NT2/D1 (cell line): ENCODE results near the gene PGPEP1.
"Not testable (repeated sequence)": the region's sequence is repeated elsewhere in the genome, so short reads cannot be mapped to it uniquely, and the experiment has no call there.

Source experiments
- DNase-seq: peaks from one replicate; pipeline ENCODE4 v3.0.0-alpha.2; 2011; ENCODE audit warnings: low read depth, low spot score
- H3K27me3 ChIP-seq: 2 replicates; pipeline ENCODE4 v1.6.0; 2011; ENCODE audit warnings: mild to moderate bottlenecking; ENCODE audit not compliant: insufficient read length, insufficient read depth
- H3K36me3 ChIP-seq: 2 replicates; pipeline ENCODE4 v1.6.1; 2011; ENCODE audit warnings: mild to moderate bottlenecking, low read length, mixed read lengths; ENCODE audit not compliant: insufficient read depth, insufficient read length
- H3K4me1 ChIP-seq: 2 replicates; pipeline ENCODE4 v1.5.1; 2011; ENCODE audit not compliant: insufficient read depth, insufficient read length
- H3K4me3 ChIP-seq: 2 replicates; pipeline ENCODE4 v1.5.1; 2011; ENCODE audit warnings: low read depth; ENCODE audit not compliant: insufficient read length
- H3K9ac ChIP-seq: 2 replicates; pipeline ENCODE4 v1.6.0; 2011; ENCODE audit warnings: low read depth; ENCODE audit not compliant: insufficient read length
- H3K9me3 ChIP-seq: 2 replicates; pipeline ENCODE4 v1.5.1; 2011; ENCODE audit warnings: mild to moderate bottlenecking, low read length; ENCODE audit not compliant: insufficient read depth
- SUZ12 ChIP-seq: IDR thresholded peaks from 2 replicates; pipeline ENCODE4 v1.6.1; 2011; ENCODE audit not compliant: insufficient read length, insufficient read depth; ENCODE audit errors: extremely low read depth
- YY1 ChIP-seq: IDR thresholded peaks from 2 replicates; pipeline ENCODE4 v1.6.1; 2011; ENCODE audit not compliant: insufficient read length, insufficient read depth
- ZNF274 ChIP-seq: IDR thresholded peaks from 2 replicates; pipeline ENCODE4 v1.6.1; 2011; ENCODE audit warnings: mild to moderate bottlenecking, low read depth, low read length

Gene PGPEP1

DNA sequence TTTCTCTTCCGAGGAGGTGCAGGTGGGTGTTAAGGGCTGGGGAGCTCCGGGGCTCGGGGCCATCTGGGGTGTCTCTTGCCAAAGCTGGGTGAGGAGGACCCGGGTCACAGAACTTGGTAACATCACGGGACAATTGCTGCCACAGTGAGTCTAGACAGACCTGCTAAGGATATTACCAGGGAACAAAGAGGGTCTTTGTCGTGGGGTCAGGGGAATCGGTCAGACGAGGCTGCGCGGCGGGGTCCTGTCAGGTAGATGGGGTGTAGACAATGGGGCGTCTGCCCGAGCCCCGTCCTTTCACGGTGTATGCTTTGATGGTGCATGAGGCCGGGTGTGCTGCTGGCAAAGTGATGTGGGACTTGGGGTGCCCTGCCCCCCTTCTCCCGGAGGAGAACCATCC is 7.8 kb downstream of the PGPEP1 start:
- H3K4me3 ChIP-seq: no peak overlapping the region
- H3K9me3 ChIP-seq: no peaks in the 10 kb centered on the region
- DNase-seq: no peak
- H3K9ac ChIP-seq: no peak overlapping the region
- no peaks in the 10 kb centered on the region for H3K27me3 ChIP-seq
- no peaks in the 10 kb centered on the region for H3K36me3 ChIP-seq
- peaks cover 6% of the 10 kb centered on the region for H3K4me1 ChIP-seq
- TF ChIP-seq YY1 (no peak), SUZ12 (no peak), ZNF274 (no peak)

- DNase-seq, H3K4me3 ChIP-seq, H3K27me3 ChIP-seq, H3K4me1 ChIP-seq, H3K9me3 ChIP-seq, H3K9ac ChIP-seq, H3K36me3 ChIP-seq: not testable (repeated sequence)
These were observed 8.5 kb downstream of the PGPEP1 start for GRCh38 chr19:18348818-18349339.

DNA sequence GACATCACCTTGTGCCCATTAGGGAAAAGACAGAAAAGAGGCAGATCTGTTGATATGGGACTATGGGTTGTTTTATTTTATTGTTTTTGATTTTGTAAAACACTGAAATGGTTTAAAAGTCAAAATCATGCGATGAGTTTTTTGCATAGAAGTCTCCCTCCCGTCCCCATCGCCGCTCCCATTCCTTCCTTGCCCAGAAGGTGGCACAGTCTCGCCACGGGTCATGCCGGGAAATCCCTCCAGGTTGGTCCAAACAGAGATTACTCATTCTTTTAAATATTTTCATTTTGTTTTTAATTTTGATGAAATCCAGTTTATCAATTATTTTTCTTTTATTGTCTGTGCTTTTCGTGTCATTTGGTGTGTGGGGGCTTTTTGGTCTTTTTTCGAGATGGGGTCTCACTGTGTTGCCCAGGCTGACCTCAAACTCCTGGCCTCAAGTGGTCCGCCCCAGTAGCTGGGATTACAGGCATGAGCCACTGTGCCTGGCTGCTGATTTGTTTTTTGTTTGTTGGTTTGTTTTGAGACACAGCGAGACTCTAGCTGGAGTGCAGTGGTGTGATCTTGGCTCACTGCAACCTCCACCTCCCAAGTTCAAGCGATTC is 9.2 kb downstream of the PGPEP1 start:
- DNase-seq: no peak
- no peak overlapping the region for H3K9ac ChIP-seq

GRCh38 chr19:18350490-18350889 is 10.1 kb downstream of the PGPEP1 start:
- peaks cover under 1% of the 10 kb centered on the region for H3K36me3 ChIP-seq
- H3K4me3 ChIP-seq: no peak overlapping the region
- H3K9ac ChIP-seq: no peak overlapping the region
- H3K27me3 ChIP-seq: no peaks in the 10 kb centered on the region
- no peak for TF ChIP-seq SUZ12
- no peak for TF ChIP-seq YY1
- TF ChIP-seq ZNF274: no peak
- H3K9me3 ChIP-seq: no peaks in the 10 kb centered on the region
- H3K4me1 ChIP-seq: peaks cover 4% of the 10 kb centered on the region
- DNase-seq: no peak

More for the DNA sequence above, 9.2 kb downstream of the PGPEP1 start:
- Histone ChIP-seq H3K27me3 (no peaks in the 10 kb centered on the region), H3K36me3 (no peaks in the 10 kb centered on the region), H3K4me1 (peaks cover 4% of the 10 kb centered on the region), H3K4me3 (no peak overlapping the region), H3K9me3 (no peaks in the 10 kb centered on the region)
- TF ChIP-seq SUZ12: no peak
- TF ChIP-seq ZNF274: no peak
- no peak for TF ChIP-seq YY1

- H3K36me3 ChIP-seq: peaks cover 6% of the 10 kb centered on the region
These were observed 11.1 kb downstream of the PGPEP1 start for GRCh38 chr19:18351544-18351943.

DNA sequence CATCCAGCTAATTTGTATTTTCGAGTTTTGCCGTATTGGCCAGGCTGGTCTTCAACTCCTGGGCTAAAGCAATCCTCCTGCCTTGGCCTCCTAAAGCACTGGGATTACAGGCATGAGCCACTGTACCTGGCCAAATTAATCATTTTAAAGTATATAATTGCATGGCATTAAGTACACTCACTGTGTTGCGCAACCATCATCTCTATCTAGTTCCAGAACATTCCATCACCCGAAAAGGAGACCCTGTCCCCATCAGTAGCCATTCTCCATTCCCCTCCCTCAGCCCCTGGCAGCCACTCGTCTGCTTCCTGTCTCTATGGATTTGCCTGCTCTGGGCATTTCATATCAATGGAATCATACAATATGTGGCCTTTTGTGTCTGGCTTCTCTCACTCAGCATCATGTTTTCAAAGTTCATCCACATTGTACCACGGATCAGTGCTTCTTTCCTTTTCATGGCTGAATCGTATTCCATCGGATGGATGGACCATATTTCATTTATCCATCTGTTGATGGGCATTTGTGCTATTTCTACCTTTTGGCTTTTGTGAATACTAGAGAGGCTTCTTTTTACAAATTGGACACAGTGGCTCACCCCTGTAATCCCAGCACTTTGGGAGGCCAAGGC is 13.1 kb downstream of the PGPEP1 start:
- TF ChIP-seq SUZ12 (no peak), ZNF274 (no peak), YY1 (no peak)
- Histone ChIP-seq H3K4me3 (no peak overlapping the region), H3K9me3 (no peaks in the 10 kb centered on the region), H3K36me3 (peaks cover 15% of the 10 kb centered on the region), H3K27me3 (no peaks in the 10 kb centered on the region), H3K4me1 (peaks cover 2% of the 10 kb centered on the region), H3K9ac (no peak overlapping the region)
- DNase-seq: no peak

More at GRCh38 chr19:18351544-18351943, 11.1 kb downstream of the PGPEP1 start:
- no peaks in the 10 kb centered on the region for H3K27me3 ChIP-seq
- DNase-seq: no peak
- no peak overlapping the region for H3K4me3 ChIP-seq
- no peaks in the 10 kb centered on the region for H3K9me3 ChIP-seq
- H3K4me1 ChIP-seq: peaks cover 2% of the 10 kb centered on the region
- no peak overlapping the region for H3K9ac ChIP-seq
- no peak for TF ChIP-seq ZNF274
- no peak for TF ChIP-seq YY1
- no peak for TF ChIP-seq SUZ12

- not testable (repeated sequence) for H3K9me3 ChIP-seq, H3K4me3 ChIP-seq, H3K4me1 ChIP-seq, H3K27me3 ChIP-seq, H3K9ac ChIP-seq, DNase-seq
- H3K36me3 ChIP-seq: peaks cover 15% of the 10 kb centered on the region
These were observed 14.3 kb downstream of the PGPEP1 start for GRCh38 chr19:18354743-18355142.

GRCh38 chr19:18357041-18357440 is 16.6 kb downstream of the PGPEP1 start:
- no peaks in the 10 kb centered on the region for H3K9me3 ChIP-seq
- no peak overlapping the region for H3K4me3 ChIP-seq
- H3K27me3 ChIP-seq: no peaks in the 10 kb centered on the region
- no peak for DNase-seq
- TF ChIP-seq ZNF274: no peak
- no peak for TF ChIP-seq SUZ12
- no peak for TF ChIP-seq YY1
- peaks cover 15% of the 10 kb centered on the region for H3K36me3 ChIP-seq
- H3K9ac ChIP-seq: no peak overlapping the region
- peaks cover 2% of the 10 kb centered on the region for H3K4me1 ChIP-seq
